Gastrocnemius medialis (tissue), 4 donors: ENCODE measurements around the gene RPRD1A. TPM values are rescaled to one million over a fixed set of nuclear protein-coding genes. Genes with fewer than 3 reads are reported as not detected.
"Not testable (repeated sequence)": the region's sequence is repeated elsewhere in the genome, so short reads cannot be mapped to it uniquely, and the experiment has no call there.

Source experiments
- ATAC-seq, 2 donors: fragments of 150-250 bp; one replicate each; pipeline ENCODE4 v1.9.1; 2016
- DNase-seq, 2 donors: peaks; one replicate each; pipeline ENCODE4 v3.0.0-alpha.2; 2019
- H3K27ac ChIP-seq, 4 donors: fragments of 200-600 bp; sonication (generic); 1 replicate in 1 of 4; 2 replicates in 3 of 4; pipeline ENCODE4 v1.5.1; 2016 to 2018; ENCODE audit warnings: mild to moderate bottlenecking in 2 of 4, moderate library complexity in 1 of 4
- H3K27me3 ChIP-seq, 3 donors: fragments of 200-600 bp; sonication (generic) in 2 of 3; 1 replicate in 1 of 3; 2 replicates in 2 of 3; pipeline versions ENCODE4 v1.5.1 to v1.6.0; 2016 to 2019; ENCODE audit warnings: mild to moderate bottlenecking in 1 of 3, moderate library complexity in 1 of 3
- H3K36me3 ChIP-seq, 2 donors: fragments of 200-600 bp; sonication (generic) in 1 of 2; one replicate each; pipeline ENCODE4 v1.5.1; 2017 to 2018
- H3K4me1 ChIP-seq, 2 donors: fragments of 200-600 bp; sonication (generic) in 1 of 2; one replicate each; pipeline ENCODE4 v1.5.1; 2016 to 2017; ENCODE audit warnings: mild to moderate bottlenecking in 2 of 2
- H3K4me3 ChIP-seq, 4 donors: fragments of 200-600 bp; sonication (generic) in 3 of 4; 1 replicate in 1 of 4; 2 replicates in 3 of 4; pipeline ENCODE4 v1.5.1; 2016 to 2019; ENCODE audit warnings: mild to moderate bottlenecking in 2 of 4
- H3K9me3 ChIP-seq, 3 donors: fragments of 200-600 bp; sonication (generic) in 2 of 3; 1 replicate in 1 of 3; 2 replicates in 2 of 3; pipeline ENCODE4 v1.5.1; 2016 to 2019
- CTCF ChIP-seq, 5 experiments: fragments of 450-650 bp in 3 of 5; fragments of 200-600 bp in 2 of 5; sonication (generic) in 2 of 5; IDR thresholded peaks in 4 of 5; conservative IDR thresholded peaks in 1 of 5; 1 replicate in 4 of 5; 2 replicates in 1 of 5; pipeline ENCODE4 v1.5.1; 2016 to 2019; ENCODE audit warnings: antibody characterized with exemption in 5 of 5, mild to moderate bottlenecking in 3 of 5, moderate library complexity in 3 of 5
- POLR2A ChIP-seq, 2 donors: fragments of 450-650 bp; IDR thresholded peaks; one replicate each; pipeline ENCODE4 v1.6.1; 2017; ENCODE audit warnings: antibody characterized with exemption in 2 of 2, mild to moderate bottlenecking in 2 of 2, moderate library complexity in 2 of 2
- in situ Hi-C, 4 donors: fragments of 200-750 bp; cut with MboI; loops; one replicate each; pipeline versions ENCODE4 v1.15.0 to v1.8.0; 2017; ENCODE audit warnings: low sequenced_read_pairs in 4 of 4
- intact Hi-C: fragments of 100-400 bp; cut with DNase I; formaldehyde crosslinking; loops from one replicate; pipeline ENCODE4 v1.15.1; 2023; ENCODE audit warnings: low total_unique reads
- total RNA-seq, 4 donors: library from RNA; depleted of rRNA; stranded (reverse); fragments of >200 nt; gene quantifications; one replicate each; pipeline versions ENCODE4 v1.1.0 to v1.2.3, GENCODE V29; 2016

The RPRD1A gene
- total RNA-seq, 4 donors from 2014 or later, result 59.6 to 63.8 (median 61.8) TPM

GRCh38 chr18:36086186-36086585, 18.8 kb upstream of the RPRD1A start:
- ATAC-seq (no peak), DNase-seq (no peak)
- Histone ChIP-seq H3K36me3 (no peaks in the 10 kb centered on the region), H3K27ac (no peak overlapping the region), H3K27me3 (no peaks in the 10 kb centered on the region), H3K4me3 (no peak overlapping the region), H3K4me1 (no peaks in the 10 kb centered on the region), H3K9me3 (no peaks in the 10 kb centered on the region)
- TF ChIP-seq CTCF (IDR thresholded peaks at IDR 0.05 in 4 of 5, conservative IDR thresholded peaks at IDR 0.05 in 1 of 5) (no peak), POLR2A (IDR thresholded peaks at IDR 0.05) (no peak)
- in situ Hi-C loops (no loop called here), intact Hi-C loops (no loop called here)

- H3K4me1 ChIP-seq, result no peaks in the 10 kb centered on the region
- ATAC-seq (no peak), DNase-seq (no peak)
- no peak overlapping the region for H3K27ac ChIP-seq
- H3K4me3 ChIP-seq, result no peak overlapping the region
- H3K36me3 ChIP-seq, result no peaks in the 10 kb centered on the region
- no peak for TF ChIP-seq CTCF (IDR thresholded peaks at IDR 0.05 in 4 of 5, conservative IDR thresholded peaks at IDR 0.05 in 1 of 5)
- TF ChIP-seq POLR2A (IDR thresholded peaks at IDR 0.05), result no peak
- in situ Hi-C loops, result no loop called here
- no peaks in the 10 kb centered on the region for H3K9me3 ChIP-seq
- intact Hi-C loops, result no loop called here
- H3K27me3 ChIP-seq, result no peaks in the 10 kb centered on the region
Measured at GRCh38 chr18:36085195-36085594, 17.8 kb upstream of the RPRD1A start.

GRCh38 chr18:36083729-36084128, 16.4 kb upstream of the RPRD1A start:
- no peaks in the 10 kb centered on the region for H3K36me3 ChIP-seq
- intact Hi-C loops, result no loop called here
- in situ Hi-C loops, result no loop called here
- no peaks in the 10 kb centered on the region for H3K9me3 ChIP-seq
- no peak overlapping the region for H3K4me3 ChIP-seq
- no peaks in the 10 kb centered on the region for H3K4me1 ChIP-seq
- TF ChIP-seq CTCF (IDR thresholded peaks at IDR 0.05 in 4 of 5, conservative IDR thresholded peaks at IDR 0.05 in 1 of 5) (no peak), POLR2A (IDR thresholded peaks at IDR 0.05) (no peak)
- ATAC-seq (no peak), DNase-seq (no peak)
- no peak overlapping the region for H3K27ac ChIP-seq
- H3K27me3 ChIP-seq, result no peaks in the 10 kb centered on the region

- ATAC-seq, intact Hi-C loops, H3K4me3 ChIP-seq, H3K4me1 ChIP-seq, H3K9me3 ChIP-seq, H3K36me3 ChIP-seq, H3K27me3 ChIP-seq, in situ Hi-C loops, H3K27ac ChIP-seq, DNase-seq: not testable (repeated sequence)
Measured at GRCh38 chr18:36081118-36081517, 13.8 kb upstream of the RPRD1A start.

GRCh38 chr18:36078751-36079529, 11.6 kb upstream of the RPRD1A start:
- no peaks in the 10 kb centered on the region for H3K9me3 ChIP-seq
- H3K36me3 ChIP-seq, result no peaks in the 10 kb centered on the region
- ATAC-seq, result no peak
- H3K4me3 ChIP-seq, result no peak overlapping the region
- in situ Hi-C loops, result no loop called here
- H3K27me3 ChIP-seq, result no peaks in the 10 kb centered on the region
- TF ChIP-seq POLR2A (IDR thresholded peaks at IDR 0.05) (no peak), CTCF (IDR thresholded peaks at IDR 0.05 in 4 of 5, conservative IDR thresholded peaks at IDR 0.05 in 1 of 5) (no peak)
- no peak for DNase-seq
- H3K4me1 ChIP-seq, result no peaks in the 10 kb centered on the region
- intact Hi-C loops, result no loop called here
- H3K27ac ChIP-seq, result no peak overlapping the region

- intact Hi-C loops, DNase-seq, in situ Hi-C loops, H3K36me3 ChIP-seq, H3K4me1 ChIP-seq, H3K27me3 ChIP-seq, H3K27ac ChIP-seq, H3K4me3 ChIP-seq, H3K9me3 ChIP-seq, ATAC-seq: not testable (repeated sequence)
Measured at GRCh38 chr18:36077764-36078163, 10.4 kb upstream of the RPRD1A start.
